ENCODE data around the gene SEMA4D.

SEMA4D gene

DNA sequence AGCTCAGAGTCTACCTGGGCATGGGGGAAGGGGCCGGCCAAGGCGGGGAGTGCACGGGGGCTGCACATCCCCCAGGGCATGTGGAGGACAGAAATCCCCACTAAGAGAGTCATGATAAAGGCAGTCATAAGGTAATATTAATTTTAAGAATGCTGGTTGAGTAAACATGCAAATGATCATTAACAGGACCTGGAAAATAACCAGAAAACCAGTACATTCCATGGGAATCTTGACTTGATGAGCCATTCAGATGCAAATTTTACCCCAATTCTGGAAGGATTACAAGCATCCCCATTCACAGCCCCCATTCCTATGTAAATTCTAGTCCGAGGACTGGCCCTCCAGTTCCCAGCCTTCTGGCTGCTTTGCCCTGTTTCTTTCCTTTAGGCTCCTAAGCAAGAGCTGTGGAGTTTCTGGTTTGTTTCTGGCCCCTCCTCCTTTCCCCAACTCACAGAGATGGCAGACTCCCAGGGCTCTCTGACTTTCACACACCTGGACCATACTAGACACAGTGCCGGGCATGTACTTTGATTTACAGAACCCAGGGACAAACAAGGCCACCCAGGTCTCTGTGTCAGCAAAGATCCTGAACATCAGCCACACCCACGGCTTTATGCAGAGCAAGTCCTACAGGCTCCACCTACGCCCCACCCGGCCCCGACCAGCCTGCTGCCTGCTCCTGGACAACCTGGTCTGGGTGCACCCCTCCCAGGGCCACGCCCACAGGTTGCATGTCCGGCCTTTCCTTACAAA is 62.7 kb downstream of the SEMA4D start:
- TF ChIP-seq GABPA (IDR thresholded peaks at IDR 0.05; ENCODE audit: low read depth) (no peak), CTCF (IDR thresholded peaks at IDR 0.05; ENCODE audit: insufficient read depth, low read length) (no peak)
- no peak overlapping the region for H3K27ac ChIP-seq (replicated peaks)
- H3K4me3 ChIP-seq (replicated peaks; ENCODE audit: insufficient read depth, low read length) = no peak overlapping the region
- no peak for DNase-seq (ENCODE audit: low read depth in 1 of 2, low spot score in 1 of 2)
- H3K27me3 ChIP-seq (ENCODE audit: insufficient read depth, poor library complexity, severe bottlenecking) = no peaks in the 10 kb centered on the region

- no peak overlapping the region for H3K27ac ChIP-seq (replicated peaks)
- no peaks in the 10 kb centered on the region for H3K27me3 ChIP-seq (ENCODE audit: insufficient read depth, poor library complexity, severe bottlenecking)
- H3K4me3 ChIP-seq (replicated peaks; ENCODE audit: insufficient read depth, low read length) = no peak overlapping the region
- TF ChIP-seq SPI1 (IDR thresholded peaks at IDR 0.05; ENCODE audit: borderline replicate concordance, low read depth) (no peak), POLR2AphosphoS5 (IDR thresholded peaks at IDR 0.05; ENCODE audit: low read depth) (no peak), GABPA (IDR thresholded peaks at IDR 0.05; ENCODE audit: low read depth) (no peak), CTCF (IDR thresholded peaks at IDR 0.05; ENCODE audit: insufficient read depth, low read length) (no peak)
- TF ChIP-seq, protein P1, sequence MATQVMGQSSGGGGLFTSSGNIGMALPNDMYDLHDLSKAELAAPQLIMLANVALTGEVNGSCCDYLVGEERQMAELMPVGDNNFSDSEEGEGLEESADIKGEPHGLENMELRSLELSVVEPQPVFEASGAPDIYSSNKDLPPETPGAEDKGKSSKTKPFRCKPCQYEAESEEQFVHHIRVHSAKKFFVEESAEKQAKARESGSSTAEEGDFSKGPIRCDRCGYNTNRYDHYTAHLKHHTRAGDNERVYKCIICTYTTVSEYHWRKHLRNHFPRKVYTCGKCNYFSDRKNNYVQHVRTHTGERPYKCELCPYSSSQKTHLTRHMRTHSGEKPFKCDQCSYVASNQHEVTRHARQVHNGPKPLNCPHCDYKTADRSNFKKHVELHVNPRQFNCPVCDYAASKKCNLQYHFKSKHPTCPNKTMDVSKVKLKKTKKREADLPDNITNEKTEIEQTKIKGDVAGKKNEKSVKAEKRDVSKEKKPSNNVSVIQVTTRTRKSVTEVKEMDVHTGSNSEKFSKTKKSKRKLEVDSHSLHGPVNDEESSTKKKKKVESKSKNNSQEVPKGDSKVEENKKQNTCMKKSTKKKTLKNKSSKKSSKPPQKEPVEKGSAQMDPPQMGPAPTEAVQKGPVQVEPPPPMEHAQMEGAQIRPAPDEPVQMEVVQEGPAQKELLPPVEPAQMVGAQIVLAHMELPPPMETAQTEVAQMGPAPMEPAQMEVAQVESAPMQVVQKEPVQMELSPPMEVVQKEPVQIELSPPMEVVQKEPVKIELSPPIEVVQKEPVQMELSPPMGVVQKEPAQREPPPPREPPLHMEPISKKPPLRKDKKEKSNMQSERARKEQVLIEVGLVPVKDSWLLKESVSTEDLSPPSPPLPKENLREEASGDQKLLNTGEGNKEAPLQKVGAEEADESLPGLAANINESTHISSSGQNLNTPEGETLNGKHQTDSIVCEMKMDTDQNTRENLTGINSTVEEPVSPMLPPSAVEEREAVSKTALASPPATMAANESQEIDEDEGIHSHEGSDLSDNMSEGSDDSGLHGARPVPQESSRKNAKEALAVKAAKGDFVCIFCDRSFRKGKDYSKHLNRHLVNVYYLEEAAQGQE (IDR thresholded peaks at IDR 0.05; ENCODE audit: insufficient replicate concordance, low read depth) = no peak
- DNase-seq (ENCODE audit: low read depth in 1 of 2, low spot score in 1 of 2) = no peak
Observed at GRCh38 chr9:89434636-89435035, 63.3 kb downstream of the SEMA4D start.

DNA sequence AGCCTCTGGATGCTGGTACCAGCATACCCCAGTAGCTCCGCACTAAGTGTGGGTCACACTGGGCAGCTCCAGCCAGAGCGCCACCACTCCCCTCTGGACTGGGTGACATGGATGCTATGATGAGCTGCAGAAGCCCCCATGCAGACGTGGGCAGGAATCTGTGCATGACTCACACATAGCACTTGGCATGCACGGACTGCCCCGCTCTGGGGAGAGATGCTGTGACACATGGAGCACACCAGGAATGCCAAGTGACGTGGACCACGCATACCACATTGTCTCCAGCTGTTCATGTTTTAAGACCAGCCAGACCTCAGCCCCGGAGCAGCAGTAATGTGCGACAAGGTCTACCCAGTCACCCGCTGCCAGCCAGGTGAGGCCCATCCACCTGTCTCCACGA is 64.1 kb downstream of the SEMA4D start:
- no peak overlapping the region for H3K27ac ChIP-seq (replicated peaks)
- no peak overlapping the region for H3K4me3 ChIP-seq (replicated peaks; ENCODE audit: insufficient read depth, low read length)
- H3K27me3 ChIP-seq (ENCODE audit: insufficient read depth, poor library complexity, severe bottlenecking) = no peaks in the 10 kb centered on the region
- TF ChIP-seq CTCF (IDR thresholded peaks at IDR 0.05; ENCODE audit: insufficient read depth, low read length) (no peak), GABPA (IDR thresholded peaks at IDR 0.05; ENCODE audit: low read depth) (no peak), POLR2AphosphoS5 (IDR thresholded peaks at IDR 0.05; ENCODE audit: low read depth) (no peak), SPI1 (IDR thresholded peaks at IDR 0.05; ENCODE audit: borderline replicate concordance, low read depth) (no peak)
- TF ChIP-seq, protein P1 (IDR thresholded peaks at IDR 0.05; ENCODE audit: insufficient replicate concordance, low read depth) = no peak
- DNase-seq (ENCODE audit: low read depth in 1 of 2, low spot score in 1 of 2) = no peak

All from HL-60 (cell line).